Stomach (tissue), 9 donors: Measurements from ENCODE around the gene MSH5. TPM values are rescaled to one million over a fixed set of nuclear protein-coding genes. Genes with fewer than 3 reads are reported as not detected.
A peak's percentile ranks its signal among the peaks of the same experiment; 100 is the strongest.

Source experiments
- DNase-seq, 2 donors: peaks; one replicate each; pipeline versions ENCODE4 v3.0.0 to v3.0.0-alpha.2; 2013 to 2019
- H3K27ac ChIP-seq, 5 donors: fragments of 200-600 bp in 4 of 5; sonication (generic) in 4 of 5; one replicate each; pipeline ENCODE4 v1.5.1; 2013 to 2019; ENCODE audit warnings: mild to moderate bottlenecking in 1 of 5, moderate library complexity in 1 of 5
- H3K27me3 ChIP-seq, 3 donors: fragments of 200-600 bp; sonication (generic); one replicate each; pipeline ENCODE4 v1.5.1; 2017 to 2019; ENCODE audit warnings: mixed run types in 1 of 3
- H3K36me3 ChIP-seq, 4 donors: fragments of 200-600 bp; sonication (generic); 1 replicate in 3 of 4; 2 replicates in 1 of 4; pipeline ENCODE4 v1.5.1; 2016 to 2019
- H3K4me1 ChIP-seq, 4 donors: fragments of 200-600 bp; sonication (generic); one replicate each; pipeline ENCODE4 v1.5.1; 2016 to 2019
- H3K4me3 ChIP-seq, 4 donors: fragments of 200-600 bp; sonication (generic) in 3 of 4; one replicate each; pipeline ENCODE4 v1.5.1; 2016 to 2019; ENCODE audit warnings: mild to moderate bottlenecking in 1 of 4
- H3K9me3 ChIP-seq, 4 donors: fragments of 200-600 bp; sonication (generic); one replicate each; pipeline ENCODE4 v1.5.1; 2016 to 2019
- EP300 ChIP-seq: sonication (generic); formaldehyde crosslinking; IDR thresholded peaks from one replicate; pipeline ENCODE4 v1.6.1; 2017; ENCODE audit warnings: antibody characterized with exemption
- POLR2A ChIP-seq, 4 donors: fragments of 450-650 bp; IDR thresholded peaks; one replicate each; pipeline ENCODE4 v1.6.1; 2016; ENCODE audit warnings: antibody characterized with exemption in 4 of 4, control low read depth in 2 of 4, mild to moderate bottlenecking in 1 of 4, moderate library complexity in 1 of 4
- POLR2AphosphoS5 ChIP-seq, 3 donors: sonication (generic); formaldehyde crosslinking; IDR thresholded peaks; one replicate each; pipeline ENCODE4 v1.6.1; 2016; ENCODE audit warnings: antibody characterized with exemption in 3 of 3
- WGBS, 5 donors: extraction: QIAGEN DNeasy Blood & Tissue Kit in 3 of 5; methylation state at CpG; one replicate each; pipeline versions ENCODE4 v1.1.5 to v1.1.7; 2013 to 2018; 5-methylcytosine and 5-hydroxymethylcytosine counted together
- intact Hi-C: fragments of 100-400 bp; cut with DNase I; formaldehyde crosslinking; loops from one replicate; pipeline ENCODE4 v1.15.1; 2023; ENCODE audit warnings: low total_unique reads
- polyA plus RNA-seq, 3 donors: library from polyadenylated mRNA; stranded (reverse); fragments of 200-250 nt; gene quantifications; one replicate each; pipeline ENCODE4 v1.2.3, GENCODE V29; 2013
- total RNA-seq, 5 donors: library from RNA; depleted of rRNA; stranded (reverse); fragments of >200 nt; gene quantifications; one replicate each; pipeline versions ENCODE4 v1.1.0 to v1.2.3, GENCODE V29; 2014 to 2016
- TF ChIP-seq, protein P1 (sequence below), 7 experiments: fragments of 450-650 bp in 4 of 7; fragments of 200-600 bp in 3 of 7; sonication (generic) in 3 of 7; IDR thresholded peaks; one replicate each; pipeline ENCODE4 v1.5.1; 2016 to 2019; ENCODE audit warnings: antibody characterized with exemption in 7 of 7, control low read depth in 2 of 7, mild to moderate bottlenecking in 1 of 7
- donor health status: healthy with polysubstance abuse.
- donor health status: Bipolar disorder and iron deficiency.
- donor health status: healthy.

Gene MSH5
- total and polyA plus RNA-seq, 8 donors, result 2.9 to 66.4 (median 10.9) TPM

DNA sequence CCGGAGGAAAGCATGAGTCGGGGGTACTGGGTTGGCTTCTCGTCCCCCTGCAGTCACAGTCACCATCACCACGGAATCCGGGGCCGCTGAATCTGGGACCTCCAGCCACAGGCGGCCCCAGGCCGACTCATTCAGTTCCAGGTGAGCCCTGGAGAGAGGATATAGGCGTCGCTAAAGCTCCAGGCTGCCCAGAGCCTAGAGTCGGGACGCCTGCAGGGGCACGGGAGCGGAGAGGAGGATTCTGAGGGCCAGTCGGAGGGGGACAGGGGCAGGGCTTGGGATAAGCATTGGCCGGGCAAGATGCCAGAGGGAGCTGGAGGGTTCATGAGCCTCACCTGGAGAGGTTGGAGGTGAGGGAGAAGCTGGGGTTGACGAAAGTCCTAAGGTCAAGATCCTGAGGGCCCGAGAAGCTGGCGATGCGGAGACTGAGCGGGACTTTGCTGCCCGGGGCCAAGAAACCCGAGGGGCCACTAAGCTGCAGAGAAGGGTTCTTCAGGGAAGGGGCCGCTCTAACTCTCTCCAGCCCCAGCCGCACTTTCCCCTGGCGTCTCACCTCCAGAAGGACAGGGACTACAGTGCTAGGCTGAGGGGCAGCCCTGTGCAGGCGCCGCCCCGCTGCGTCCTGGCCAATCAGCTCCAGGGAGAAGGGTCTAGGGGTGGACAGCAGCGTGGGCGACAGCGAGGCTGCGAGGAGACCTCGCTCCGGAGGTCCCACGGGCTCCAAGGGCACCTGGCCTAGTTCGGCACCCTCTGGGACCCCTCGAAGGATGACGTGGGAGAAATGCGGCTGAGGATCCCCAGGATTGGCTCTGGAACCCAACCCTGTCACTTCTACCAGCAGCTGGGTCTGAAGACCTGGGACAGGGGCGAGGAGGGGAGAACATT is 26.3 kb downstream of the MSH5 start:
- 38 to 61% (median 44%) methylated on average over 31 to 42 of the region's 42 CpGs for WGBS, 5 donors
- Histone ChIP-seq H3K4me3 (peak overlapping the region in 2 of 4 donors; percentile 16 to 22), H3K9me3 (no peaks in the 10 kb centered on the region), H3K27ac (no peak overlapping the region), H3K4me1 (peaks cover 0 to 17% (median 5%) of the 10 kb centered on the region in 4 donors), H3K36me3 (peaks cover 0 to 7% (median 0%) of the 10 kb centered on the region in 4 donors), H3K27me3 (peaks cover 0 to 7% (median 0%) of the 10 kb centered on the region in 3 donors)
- intact Hi-C loops, result loop anchor here (10.0 kb wide), 1 partner anchor 81 kb away; the partner anchor contains the start of gene LY6G5C
- DNase-seq, result peak in 1 of 2 donors; percentile 69
- TF ChIP-seq POLR2A (IDR thresholded peaks at IDR 0.05) (no peak), POLR2AphosphoS5 (IDR thresholded peaks at IDR 0.05) (no peak)
- TF ChIP-seq, protein P1, sequence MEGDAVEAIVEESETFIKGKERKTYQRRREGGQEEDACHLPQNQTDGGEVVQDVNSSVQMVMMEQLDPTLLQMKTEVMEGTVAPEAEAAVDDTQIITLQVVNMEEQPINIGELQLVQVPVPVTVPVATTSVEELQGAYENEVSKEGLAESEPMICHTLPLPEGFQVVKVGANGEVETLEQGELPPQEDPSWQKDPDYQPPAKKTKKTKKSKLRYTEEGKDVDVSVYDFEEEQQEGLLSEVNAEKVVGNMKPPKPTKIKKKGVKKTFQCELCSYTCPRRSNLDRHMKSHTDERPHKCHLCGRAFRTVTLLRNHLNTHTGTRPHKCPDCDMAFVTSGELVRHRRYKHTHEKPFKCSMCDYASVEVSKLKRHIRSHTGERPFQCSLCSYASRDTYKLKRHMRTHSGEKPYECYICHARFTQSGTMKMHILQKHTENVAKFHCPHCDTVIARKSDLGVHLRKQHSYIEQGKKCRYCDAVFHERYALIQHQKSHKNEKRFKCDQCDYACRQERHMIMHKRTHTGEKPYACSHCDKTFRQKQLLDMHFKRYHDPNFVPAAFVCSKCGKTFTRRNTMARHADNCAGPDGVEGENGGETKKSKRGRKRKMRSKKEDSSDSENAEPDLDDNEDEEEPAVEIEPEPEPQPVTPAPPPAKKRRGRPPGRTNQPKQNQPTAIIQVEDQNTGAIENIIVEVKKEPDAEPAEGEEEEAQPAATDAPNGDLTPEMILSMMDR (IDR thresholded peaks at IDR 0.05), result no peak

DNA sequence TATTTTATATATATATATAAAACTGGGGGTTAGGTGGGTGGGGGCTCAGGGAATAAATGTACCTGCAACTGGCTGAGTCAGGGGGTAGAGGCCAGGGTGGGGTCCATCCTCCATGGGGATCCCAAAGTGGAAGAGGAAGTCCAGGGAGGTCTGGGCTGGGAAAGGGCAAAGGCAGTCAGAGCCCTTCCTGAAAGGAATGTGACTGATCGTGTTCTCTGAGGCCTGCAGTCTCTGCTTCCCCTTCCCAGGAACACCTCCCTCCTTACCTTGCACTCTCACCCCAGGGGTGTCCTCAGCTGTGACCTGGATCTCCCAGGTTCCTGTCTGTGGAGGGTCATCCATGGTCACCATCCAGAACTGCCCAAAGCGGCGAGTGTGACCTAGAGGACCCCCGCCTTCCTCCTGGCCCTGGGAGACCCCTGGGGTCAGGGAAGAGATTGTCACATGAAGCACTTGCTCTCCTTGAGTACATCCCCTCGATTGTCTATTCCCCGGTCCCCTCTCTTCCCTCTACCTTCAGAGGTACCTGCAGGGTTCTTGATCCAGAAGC is 27.4 kb downstream of the MSH5 start:
- Histone ChIP-seq H3K9me3 (no peaks in the 10 kb centered on the region), H3K36me3 (no peaks in the 10 kb centered on the region), H3K27ac (no peak overlapping the region), H3K4me1 (peaks cover 0 to 17% (median 5%) of the 10 kb centered on the region in 4 donors), H3K27me3 (peaks cover 0 to 7% (median 0%) of the 10 kb centered on the region in 3 donors), H3K4me3 (no peak overlapping the region)
- TF ChIP-seq, protein P1 (IDR thresholded peaks at IDR 0.05), result no peak
- TF ChIP-seq POLR2A (IDR thresholded peaks at IDR 0.05), result no peak
- 75 to 84% (median 81%) methylated on average over 6 of the region's 6 CpGs for WGBS, 5 donors
- no peak for DNase-seq
- intact Hi-C loops, result loop anchor here (10.0 kb wide), 1 partner anchor 82 kb away; the partner anchor contains the start of gene LY6G5C

DNA sequence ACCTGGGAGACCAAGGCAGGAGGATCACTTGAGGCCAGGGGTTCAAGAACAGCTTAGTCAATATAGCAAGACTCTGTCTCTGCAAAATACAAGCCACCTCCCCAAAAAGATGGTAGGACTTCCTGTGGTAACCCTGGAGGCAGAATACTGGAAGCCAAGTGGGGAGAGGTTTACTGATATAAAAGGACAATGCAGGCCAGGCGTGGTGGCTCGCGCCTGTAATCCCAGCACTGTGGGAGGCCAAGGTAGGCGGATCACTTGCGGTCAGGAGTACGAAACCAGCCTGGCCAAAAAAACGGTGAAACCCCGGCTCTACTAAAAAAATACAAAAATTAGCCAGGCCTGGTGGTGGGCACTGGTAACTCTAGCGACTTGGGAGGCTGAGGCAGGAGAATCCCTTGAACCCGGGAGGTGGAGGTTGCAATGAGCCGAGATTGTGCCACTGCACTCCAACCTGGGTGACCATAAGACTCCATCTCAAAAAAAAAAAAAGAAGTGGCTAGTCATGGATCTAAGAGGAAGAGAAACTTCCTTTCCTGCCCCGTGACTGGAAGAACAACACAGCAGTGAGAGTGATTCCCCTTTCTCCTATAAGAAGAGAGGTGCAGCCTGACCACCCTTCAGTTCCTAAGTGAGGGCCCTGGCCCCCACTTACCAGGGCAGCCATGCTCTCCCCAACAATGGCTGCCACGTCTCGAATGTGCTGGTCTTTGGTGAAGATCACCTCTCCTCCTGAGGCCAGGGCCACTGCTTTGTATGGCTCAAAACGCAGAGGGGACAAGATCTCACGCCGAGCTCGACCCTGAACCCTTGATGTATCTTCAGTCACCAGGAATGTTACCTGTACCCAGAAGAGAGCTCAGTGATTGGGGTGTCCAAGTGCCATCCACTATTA is 28.8 kb downstream of the MSH5 start:
- intact Hi-C loops, result loop anchor here (10.0 kb wide), 1 partner anchor 84 kb away; the partner anchor contains the start of gene LY6G5C
- no peaks in the 10 kb centered on the region for H3K9me3 ChIP-seq
- H3K4me3 ChIP-seq, result no peak overlapping the region
- no peak overlapping the region for H3K27ac ChIP-seq
- DNase-seq, result no peak
- peaks cover 0 to 7% (median 0%) of the 10 kb centered on the region in 3 donors for H3K27me3 ChIP-seq
- peaks cover 5 to 24% (median 11%) of the 10 kb centered on the region in 4 donors for H3K4me1 ChIP-seq
- H3K36me3 ChIP-seq, result no peaks in the 10 kb centered on the region
- 90 to 92% (median 91%) methylated on average over 16 to 18 of the region's 18 CpGs for WGBS, 5 donors
- TF ChIP-seq POLR2A (IDR thresholded peaks at IDR 0.05), result no peak
- no peak for TF ChIP-seq POLR2AphosphoS5 (IDR thresholded peaks at IDR 0.05)
- TF ChIP-seq EP300, result no peak
- TF ChIP-seq, protein P1 (IDR thresholded peaks at IDR 0.05), result no peak
